HL-60/S4 (cell line): ENCODE data around the gene CCNQ.
"Not testable (repeated sequence)": the region's sequence is repeated elsewhere in the genome, so short reads cannot be mapped to it uniquely, and the experiment has no call there.

ENCODE experiments used
- in situ Hi-C: fragments of 300-500 bp; cut with MboI; formaldehyde crosslinking; loops from 2 replicates; pipeline ENCODE4 v1.14.3; 2022; ENCODE audit warnings: low sequenced_read_pairs

The CCNQ gene

DNA sequence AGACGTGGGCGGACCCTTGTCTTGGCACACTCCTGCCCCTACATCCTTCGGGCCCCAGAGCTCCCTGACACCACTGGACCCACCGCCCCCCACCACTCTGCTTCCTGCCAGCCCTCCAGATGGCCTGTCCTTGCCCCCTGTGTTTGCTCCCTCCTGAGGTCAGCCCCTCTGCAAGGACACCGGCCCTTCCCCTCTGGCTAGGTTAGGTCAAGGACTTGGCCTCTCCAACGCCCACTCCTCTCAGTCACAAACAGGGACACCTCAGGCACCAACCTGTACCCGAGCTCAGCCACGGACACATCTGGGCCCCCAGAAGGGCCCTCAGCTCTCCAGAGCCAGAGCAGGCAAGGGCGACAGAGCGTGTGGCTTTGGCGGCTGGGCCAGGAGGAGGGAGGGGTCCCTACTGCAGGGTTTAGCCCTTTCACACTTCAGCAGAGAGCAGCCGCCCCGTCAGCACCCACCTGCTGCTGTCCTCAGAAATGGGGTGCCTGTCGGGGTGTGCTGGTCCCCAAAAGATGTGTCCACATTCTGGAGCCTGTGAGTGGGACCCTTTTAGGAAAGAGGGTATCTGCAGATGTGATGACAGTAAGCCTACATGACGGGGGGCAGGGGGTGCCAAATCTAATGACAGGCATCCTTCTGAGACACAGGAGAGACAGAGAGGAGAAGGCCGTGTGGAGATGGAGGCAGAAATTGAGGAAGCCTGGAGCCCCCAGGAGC is 24.5 kb upstream of the CCNQ start:
- in situ Hi-C loops: no loop called here

DNA sequence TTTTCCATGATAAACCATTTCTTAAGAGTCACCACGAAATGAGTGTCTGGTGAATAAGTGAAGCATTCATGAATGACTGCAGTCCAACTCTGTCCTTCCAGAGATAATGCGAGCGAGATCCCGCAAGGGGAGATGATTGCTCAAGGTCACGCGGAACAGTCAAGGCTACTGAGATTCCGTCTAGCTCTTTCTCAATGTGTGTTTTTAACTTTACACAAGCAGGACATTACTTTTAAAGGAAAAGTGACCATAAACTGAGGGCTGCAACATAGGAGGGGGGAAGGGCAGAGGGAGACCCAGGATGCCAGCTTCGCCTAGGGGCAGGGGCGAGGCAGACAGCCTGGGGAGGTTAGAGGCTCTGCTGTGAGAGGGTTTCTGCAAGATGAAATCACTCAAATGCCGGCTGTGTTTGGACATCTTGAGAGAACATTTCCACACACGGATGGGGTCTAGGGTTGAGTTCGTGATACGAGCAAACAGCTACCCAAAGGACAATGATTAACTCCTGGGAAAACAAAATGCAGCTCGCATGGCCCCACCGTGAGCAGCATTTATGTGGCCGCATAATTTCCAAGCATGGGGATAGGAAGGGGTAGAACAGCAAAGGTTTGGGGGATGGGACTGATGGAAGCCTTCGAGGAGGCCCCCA is 23.8 kb upstream of the CCNQ start:
- in situ Hi-C loops: no loop called here

DNA sequence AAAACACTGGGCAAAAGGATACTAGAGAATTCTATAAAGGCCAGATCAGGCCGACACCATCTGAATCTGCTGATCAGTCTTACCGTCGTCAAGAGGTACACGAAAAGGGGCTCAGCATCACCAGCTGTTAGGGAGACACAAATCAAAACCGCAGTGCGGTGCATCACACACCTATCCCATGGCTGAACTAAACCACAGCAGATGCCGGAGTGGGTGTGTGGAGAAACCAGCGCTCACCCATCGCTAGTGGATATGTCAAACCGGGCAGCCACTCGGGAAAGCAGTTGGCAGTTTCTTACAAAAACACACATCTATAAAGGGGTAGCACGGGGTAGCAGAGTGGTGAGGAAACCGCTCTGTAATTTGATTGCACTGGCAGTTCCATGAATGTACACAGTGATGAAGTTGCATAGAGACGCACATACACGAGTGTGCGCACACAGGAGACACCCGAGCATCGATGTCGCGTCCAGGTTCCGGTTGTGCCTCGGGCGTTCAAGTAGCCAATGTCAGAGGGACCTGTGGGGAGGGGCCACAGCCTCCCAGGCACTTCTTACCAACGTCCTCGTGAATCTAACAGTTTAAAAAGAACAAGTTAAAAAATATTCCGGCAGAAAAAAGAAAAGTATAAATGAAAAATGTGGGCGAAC is 23.1 kb upstream of the CCNQ start:
- in situ Hi-C loops: no loop called here

DNA sequence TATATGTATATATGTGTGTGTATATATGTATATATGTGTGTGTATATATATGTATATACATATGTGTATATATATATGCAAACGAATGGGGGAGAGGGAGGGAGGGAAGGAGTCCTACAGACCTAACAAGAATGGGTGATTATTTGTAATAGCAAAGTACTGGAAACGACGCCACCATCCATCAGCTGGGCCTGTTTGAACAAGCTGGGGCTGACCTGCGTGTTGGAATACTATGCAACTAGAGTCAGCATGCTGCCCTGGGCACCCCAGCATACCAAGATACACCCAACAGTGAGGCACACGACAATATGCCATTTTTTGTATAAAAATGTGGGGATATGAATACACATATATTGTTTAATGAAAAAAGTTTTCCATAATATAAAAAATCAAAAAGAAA is 21.6 kb upstream of the CCNQ start:
- in situ Hi-C loops: no loop called here

DNA sequence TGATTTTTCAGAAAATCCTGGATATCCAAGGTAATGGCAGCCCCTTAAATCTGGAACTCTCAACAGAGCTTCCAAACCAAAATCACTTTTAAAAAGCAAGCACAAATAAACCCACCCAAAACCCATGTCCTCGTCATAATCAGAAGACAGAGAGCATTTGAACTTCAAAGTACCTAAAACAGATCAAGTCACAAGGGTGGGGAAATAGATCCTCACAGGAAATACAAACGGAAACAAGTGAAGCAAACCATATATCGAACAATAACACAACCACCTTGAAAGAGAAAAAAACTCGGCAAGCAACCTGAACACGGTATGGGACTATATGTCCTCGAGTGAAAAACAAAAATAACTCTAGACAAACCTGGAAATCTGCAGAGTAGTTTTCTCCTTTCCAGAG is 15.9 kb upstream of the CCNQ start:
- in situ Hi-C loops: no loop called here

DNA sequence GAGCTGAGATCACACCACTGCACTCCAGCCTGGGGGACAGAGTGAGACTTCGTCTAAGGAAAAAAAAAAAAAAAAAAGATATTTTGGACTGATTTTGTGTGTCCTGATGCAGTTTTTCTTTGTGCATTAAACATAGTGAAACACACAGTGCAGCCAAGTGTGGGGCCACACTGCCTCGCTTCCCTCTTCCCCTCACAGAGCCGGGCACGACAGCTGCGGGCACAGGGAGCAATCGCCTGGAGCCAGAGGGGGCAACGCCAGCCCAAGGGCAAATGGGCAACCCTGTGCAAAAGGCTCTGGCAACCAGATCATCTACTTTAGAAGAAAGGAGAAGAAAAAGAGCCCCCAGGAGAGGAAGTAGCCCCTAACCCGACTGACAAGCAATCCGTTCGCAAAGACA is 13.5 kb upstream of the CCNQ start:
- in situ Hi-C loops: no loop called here

DNA sequence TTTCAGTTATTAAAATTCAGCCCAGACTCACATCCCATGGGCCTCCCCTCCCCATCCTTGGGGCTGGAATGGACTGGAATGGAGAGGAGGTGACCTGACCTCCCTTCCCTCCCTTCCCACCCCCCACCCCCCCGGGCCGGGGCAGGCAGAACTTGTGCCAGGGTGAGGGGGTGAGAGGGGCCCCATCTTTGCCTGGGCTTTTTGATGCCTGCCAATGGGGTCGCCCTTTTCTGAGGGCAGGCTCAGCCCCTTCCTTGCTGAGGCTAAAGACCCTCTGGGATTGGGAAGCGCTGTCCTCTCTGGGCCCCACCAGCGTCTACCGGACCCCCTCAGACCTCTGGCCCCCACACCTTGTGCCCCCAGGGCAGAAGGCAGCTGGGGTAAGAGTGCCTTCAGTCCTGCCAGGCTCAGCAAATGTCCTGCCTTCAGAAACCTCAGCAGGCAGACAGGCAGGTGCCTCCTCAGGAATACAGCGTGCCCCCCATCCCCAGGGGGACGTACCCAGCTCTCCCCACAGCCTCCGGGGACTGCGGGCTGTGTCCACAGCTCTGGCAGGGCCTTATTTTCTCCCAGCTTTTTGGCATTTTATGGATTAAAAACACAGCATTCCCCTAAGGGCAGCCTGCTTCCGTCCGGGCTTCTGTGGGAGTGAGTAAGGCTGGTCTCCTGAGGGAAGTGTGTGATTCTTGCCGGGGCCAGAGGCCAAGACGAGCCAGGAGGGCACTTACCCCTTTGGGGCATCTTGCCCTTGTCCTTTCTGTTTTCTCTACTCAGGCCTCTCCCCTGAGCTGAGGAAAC is 12.6 kb upstream of the CCNQ start:
- in situ Hi-C loops: no loop called here

DNA sequence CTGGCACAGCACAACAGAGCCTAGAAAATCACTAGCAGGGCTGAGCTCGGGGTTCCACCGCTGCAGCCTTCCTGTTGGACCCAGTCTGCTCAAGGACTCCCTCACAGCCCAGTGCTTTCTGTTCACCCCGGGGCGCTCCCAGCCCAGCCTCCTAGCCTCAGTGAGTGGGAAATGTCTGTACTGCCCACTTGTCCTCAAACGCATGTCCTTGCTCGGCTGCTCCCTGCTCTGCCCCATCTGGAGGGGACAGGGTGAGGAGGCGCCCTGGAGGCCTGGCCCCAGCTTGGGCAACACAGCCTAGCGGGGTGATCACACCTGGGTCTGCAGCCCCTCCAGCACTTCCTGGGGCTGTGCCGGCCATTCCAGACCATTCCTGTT is 11.9 kb upstream of the CCNQ start:
- in situ Hi-C loops: no loop called here

DNA sequence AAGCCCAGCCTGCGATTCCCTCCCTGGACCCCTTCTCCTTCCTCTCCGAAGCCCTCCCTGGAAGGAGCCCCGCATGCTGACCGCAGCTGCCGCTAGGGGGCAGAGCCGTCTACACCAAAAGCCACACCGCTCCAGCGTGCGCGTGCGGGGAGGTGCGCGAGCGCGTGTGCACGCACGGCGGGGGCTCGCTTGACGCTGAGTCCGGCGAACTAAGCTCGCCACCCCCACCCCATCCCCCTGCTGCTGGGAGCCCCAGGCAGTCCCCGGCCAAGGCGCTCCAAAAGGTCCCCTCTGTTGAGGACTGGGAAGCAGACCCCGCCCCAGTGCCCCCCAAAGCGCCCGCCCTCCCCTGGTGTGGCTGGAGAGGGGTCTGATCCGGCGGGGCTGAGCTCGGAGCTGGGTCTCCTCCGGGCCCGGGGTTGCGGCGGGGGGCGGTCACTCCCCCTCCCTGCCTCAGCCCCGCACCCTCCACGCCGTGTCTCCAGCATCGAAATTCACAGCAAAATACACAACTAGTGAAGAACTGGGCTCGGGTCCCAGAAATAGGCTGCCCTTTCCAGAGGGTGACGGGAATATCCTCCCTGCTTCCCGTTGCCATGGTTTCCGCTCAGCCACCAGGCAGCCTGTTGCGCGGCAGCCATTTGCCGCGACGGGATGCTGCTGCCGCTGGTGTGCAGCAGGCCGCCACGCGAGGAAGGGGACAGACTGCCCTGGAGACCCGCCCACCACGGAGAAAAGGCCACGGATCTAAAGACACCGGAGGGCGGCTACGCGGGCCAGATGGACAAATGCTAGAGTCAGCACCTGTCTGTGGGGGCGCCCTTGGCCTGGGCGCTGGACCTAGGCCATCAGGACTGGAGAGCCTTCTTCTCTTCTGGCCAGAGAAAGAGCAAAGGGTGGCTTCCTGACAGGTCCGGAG is 11.2 kb upstream of the CCNQ start:
- in situ Hi-C loops: no loop called here

DNA sequence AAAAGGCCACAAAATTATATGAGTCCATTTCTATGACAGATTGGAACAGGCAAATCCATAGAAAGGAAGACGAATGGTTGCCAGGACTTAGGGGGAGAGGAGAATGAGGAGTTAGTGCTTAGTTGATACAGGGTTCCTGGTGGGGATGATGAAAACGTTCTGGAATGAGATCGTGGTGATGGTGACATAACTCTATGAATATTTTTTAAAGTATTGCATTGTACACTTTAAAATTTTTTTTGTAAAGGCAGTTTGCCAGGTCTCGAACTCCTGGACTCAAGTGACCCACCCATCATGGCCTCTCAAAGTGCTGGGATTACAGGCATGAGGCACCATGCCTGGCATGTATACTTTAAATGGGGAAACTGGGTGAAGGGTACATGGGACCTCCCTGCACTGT is 9.9 kb upstream of the CCNQ start:
- in situ Hi-C loops: no loop called here

DNA sequence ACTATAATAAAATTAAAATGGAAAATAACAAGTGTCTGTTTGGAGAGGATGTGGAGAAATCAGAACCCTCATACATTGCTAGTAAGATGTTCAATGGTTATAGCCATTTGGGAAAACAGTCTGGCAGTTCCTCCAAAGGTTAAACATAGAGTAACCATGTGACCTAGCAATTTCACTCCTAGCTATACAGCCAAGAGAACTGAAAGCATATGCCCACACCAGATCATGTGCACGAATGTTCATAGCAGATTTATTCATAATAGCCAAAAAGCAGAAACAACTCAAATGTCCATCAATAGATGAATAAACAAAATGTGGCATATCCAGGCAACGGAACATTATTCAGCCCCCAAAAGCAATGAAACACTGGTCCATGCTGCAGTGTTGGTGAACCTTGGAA is 9.4 kb upstream of the CCNQ start:
- in situ Hi-C loops: no loop called here

DNA sequence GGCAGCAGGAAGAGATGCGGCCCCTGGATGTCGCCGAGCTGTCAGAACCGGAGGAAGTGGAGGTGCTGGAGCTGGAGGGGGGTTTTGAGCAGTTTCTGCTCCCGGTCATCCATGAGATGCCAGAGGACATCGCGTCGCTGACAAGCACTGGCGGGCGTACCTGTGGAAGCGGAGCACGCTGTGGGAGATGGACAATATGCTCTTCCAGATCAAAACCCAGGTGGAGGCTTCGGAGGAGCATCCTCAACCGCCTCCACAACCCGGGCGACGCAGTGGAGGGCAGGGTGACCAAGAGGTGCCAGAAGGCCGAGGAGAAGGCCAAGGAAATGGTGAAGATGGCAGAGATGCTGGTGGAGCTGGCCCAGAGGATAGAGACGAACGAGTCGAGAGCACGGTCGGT is 7.6 kb upstream of the CCNQ start:
- in situ Hi-C loops: no loop called here

DNA sequence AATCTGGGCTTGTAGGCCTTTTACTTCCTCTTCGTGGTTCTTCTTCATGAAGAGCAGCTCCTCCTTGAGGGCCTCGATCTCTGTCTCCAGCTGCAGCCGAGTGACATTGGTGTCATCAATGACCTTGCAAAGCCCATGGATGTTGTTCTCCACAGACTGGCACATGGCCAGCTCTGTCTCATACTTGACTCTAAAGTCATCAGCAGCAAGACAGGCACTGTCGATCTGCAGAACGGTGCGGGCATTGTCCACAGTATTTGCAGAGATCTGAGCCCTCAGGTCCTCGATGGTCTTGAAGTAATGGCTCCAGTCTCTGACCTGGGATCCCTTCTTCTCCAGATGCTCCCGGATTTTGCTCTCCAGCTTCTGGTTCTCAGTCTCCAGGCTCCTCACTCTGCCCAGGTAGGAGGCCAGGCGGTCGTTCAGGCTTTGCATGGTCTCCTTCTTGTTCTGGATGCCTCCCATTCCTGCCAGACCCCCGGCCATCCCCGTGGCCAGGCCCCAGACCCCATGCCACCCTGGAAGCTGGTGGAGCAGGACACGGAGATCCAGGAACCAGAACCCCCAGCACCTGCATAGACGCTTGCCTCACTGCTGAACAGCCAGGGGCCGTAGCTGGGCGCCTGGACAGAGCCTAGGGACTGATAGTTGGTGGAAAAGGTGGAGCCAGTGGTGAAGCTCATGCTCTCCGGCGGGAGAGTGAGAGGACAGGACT is 5.9 kb upstream of the CCNQ start:
- in situ Hi-C loops: not testable (repeated sequence)

DNA sequence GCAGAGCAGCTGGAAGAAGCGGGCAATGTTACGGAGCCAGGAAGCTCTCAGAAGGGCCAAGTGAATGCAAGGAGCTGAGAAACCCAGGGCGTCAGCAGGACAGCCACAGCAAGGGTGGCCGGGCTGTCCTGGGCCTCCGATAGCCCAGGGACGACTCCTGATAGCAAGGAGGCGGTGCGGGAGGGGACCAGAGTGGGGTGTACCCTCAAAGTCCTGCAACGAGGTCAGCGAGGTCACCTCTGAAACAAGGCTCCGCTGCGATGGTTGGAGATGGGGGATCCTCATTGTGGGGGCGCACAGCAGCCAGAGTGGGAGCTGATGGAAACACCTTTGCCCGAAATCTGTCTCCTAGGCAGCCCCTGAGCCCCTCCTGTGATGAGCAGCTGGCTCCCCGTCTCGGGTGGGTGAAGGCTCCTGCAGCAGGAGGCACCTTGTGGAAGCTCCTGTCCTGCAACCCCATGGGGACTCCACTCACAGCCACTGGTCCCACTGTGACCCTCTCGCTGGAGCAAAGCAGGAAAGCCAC is 4.3 kb upstream of the CCNQ start:
- in situ Hi-C loops: no loop called here

DNA sequence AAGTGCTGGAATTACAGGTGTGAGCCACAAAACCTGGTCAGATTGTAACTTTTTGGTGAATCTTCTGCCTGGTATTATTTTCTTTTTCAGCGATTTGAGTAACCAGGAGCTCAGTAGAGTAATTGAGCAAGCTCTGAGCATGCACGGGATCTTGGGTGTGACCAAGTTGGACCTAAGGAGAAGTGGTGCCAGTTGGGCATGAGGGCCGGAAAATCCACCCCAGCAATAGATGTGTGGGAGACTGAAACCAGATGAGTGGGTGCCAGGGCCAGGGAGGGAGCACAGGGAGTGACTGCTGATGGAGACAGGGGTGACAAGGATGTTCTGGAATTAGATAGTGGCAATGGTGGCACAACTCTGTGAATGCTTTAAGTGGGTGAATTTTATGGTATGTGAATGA is 3.7 kb upstream of the CCNQ start:
- in situ Hi-C loops: no loop called here

DNA sequence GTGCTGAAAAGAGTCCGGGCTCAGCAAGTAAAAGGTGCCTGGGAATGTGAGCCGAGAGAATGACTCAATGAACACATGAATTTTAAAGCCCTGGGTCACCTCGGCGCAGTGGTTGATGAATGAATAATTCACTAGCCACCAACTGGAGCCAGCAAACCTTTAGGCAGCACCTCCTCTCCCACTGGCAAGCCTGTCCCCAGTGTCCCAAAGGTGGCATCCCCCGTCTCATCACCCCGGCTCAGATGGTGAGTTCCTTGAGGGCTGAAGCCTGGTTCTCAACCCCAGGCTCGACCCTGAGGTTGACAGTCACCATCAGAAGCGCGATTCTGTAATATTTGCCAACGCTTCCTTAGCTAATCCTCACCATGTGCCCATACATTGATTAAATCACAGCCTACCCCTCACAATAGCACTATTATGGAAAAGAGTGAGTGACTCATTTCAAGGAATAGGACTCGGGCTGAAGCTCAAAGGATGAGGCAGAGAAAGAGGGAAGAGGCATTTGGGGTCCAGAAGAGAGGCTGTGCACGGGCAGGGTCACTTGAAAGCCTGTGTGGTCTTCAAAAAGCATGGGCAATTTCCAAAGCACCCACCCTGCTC is 2.7 kb upstream of the CCNQ start:
- in situ Hi-C loops: no loop called here

DNA sequence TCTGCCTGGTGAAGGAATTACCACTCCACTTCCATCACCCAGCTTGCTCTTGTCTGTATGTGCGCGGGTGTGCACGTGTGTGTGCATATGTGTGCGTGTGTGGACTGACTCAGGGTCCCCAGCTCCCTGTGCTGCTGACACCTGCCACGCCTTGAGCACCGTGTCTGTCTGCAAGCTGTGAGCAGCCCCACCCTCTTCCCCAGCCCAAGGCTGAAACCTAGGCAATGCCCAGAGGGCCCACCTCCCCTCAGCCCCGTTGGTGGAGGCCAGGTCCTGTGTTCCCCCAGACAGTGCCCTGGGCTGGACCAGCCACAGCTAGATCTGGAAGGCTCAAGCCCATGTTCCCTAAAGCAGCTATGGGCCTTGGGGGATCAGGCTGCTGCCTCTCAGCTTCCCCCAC is 2.0 kb upstream of the CCNQ start:
- in situ Hi-C loops: no loop called here

DNA sequence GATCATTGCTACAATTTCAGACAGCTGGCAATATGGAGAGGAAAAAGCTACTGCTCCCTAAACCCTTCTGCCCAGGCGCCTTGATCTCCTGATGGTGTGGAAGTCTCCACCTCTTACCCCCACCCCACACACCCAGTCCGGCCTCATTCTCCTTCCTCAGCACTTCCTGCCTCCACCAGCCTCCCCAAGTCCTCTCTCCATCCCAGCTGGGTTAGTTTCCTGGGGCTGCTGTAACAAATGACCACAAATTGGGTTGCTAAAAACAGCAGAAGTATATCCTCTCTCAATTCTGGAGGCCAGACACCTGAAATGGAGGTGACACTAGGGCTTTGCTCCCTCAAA is 1.1 kb upstream of the CCNQ start:
- in situ Hi-C loops: no loop called here

DNA sequence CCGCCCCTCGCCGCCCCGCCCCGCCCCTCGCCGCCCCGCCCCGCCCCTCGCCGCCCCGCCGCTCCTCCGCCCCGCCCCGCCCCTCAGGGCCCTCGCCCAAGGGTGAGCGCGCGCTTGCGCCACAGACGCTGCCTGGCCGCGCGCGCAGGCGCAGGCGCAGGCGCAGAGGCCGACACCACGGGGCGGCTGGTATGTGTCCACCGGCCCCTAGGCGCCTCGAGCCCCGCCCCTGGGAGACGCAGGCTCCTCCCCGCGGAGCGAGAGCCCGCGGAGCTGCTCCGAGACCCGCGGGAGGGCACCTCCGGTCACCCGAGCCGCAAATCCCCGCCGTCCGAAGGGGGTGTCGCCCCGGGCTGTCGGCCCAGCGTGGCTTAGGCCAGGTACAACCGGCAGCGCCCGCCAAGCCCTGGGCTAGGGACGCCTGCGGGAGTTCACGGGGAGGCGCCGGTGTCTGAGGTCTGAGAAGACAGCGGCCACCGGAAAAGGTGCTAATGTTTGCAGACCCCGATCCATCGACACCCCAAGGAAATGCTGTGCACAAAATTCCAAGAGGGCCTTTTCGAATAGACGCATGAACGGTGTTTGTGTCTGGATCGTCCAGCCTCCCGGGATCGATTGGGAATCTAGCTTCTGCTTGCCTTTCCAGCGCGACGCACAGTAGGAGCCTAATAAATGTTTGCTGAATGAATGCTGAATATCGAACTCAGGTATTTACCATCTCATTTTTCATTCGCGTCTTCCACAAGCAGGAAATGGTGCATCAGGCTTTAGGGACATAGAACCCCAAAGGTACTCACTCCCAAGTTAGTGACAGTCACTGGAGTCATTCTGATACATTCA is 473 bp upstream of the CCNQ start:
- in situ Hi-C loops: no loop called here
